Left lung (tissue), 10 donors: Measurements from ENCODE around the gene LARGE1. TPM values are rescaled to one million over a fixed set of nuclear protein-coding genes. Genes with fewer than 3 reads are reported as not detected.

Source experiments
- ATAC-seq: fragments of 200-7000 bp; cut with Tn5 transposase; one replicate; pipeline ENCODE4 v1.9.1; 2020; ENCODE audit warnings: moderate library complexity
- DNase-seq, 4 donors: peaks; one replicate each; pipeline ENCODE4 v3.0.0-alpha.2; 2013 to 2020
- H3K27ac ChIP-seq, 2 donors: fragments of 200-600 bp; sonication (generic) in 1 of 2; one replicate each; pipeline versions ENCODE4 v1.5.0 to v1.8.0; 2020 to 2021
- H3K27me3 ChIP-seq, 2 donors: fragments of 200-600 bp; sonication (generic) in 1 of 2; one replicate each; pipeline versions ENCODE4 v1.5.0 to v1.8.0; 2020 to 2021
- H3K36me3 ChIP-seq, 2 donors: fragments of 200-600 bp; sonication (generic) in 1 of 2; one replicate each; pipeline versions ENCODE4 v1.5.0 to v1.8.0; 2020 to 2021
- H3K4me1 ChIP-seq, 2 donors: fragments of 200-600 bp; one replicate each; pipeline ENCODE4 v1.8.0; 2021
- H3K4me3 ChIP-seq, 2 donors: fragments of 200-600 bp; sonication (generic) in 1 of 2; one replicate each; pipeline versions ENCODE4 v1.5.0 to v1.8.0; 2020 to 2021; ENCODE audit warnings: mild to moderate bottlenecking in 1 of 2
- H3K9me3 ChIP-seq, 2 donors: fragments of 200-600 bp; sonication (generic) in 1 of 2; one replicate each; pipeline versions ENCODE4 v1.5.0 to v1.8.0; 2020 to 2021
- CTCF ChIP-seq, 2 donors: fragments of 200-600 bp; sonication (generic) in 1 of 2; IDR thresholded peaks; one replicate each; pipeline versions ENCODE4 v1.5.0 to v1.8.0; 2021; ENCODE audit warnings: antibody characterized with exemption in 2 of 2
- intact Hi-C, 2 donors: fragments of 100-400 bp; cut with DNase I; formaldehyde crosslinking; loops; one replicate each; pipeline versions ENCODE4 v1.11.2 to v1.14.2; 2022
- polyA plus RNA-seq, 6 donors: library from polyadenylated mRNA; unstranded; fragments of 120-200 nt; gene quantifications; one replicate each; pipeline ENCODE4 v1.2.1, GENCODE V29; 2013; ENCODE audit not compliant: insufficient read length in 6 of 6
- total RNA-seq, 2 donors: library from RNA; stranded (reverse); fragmentation: NEBNext Ultra II Directional; extraction: Animal tissue kit (Norgen Biotek cat#: 25700); gene quantifications; one replicate each; pipeline ENCODE4 v1.2.1, GENCODE V29; 2021
- donor health status: DM: no; HTN: yes; CAD: no.
- donor health status: DM: no; HTN: no; CAD: no.

The LARGE1 gene
- total and polyA plus RNA-seq, 8 donors: 22.4 to 36.1 (median 33.2) TPM

- DNase-seq: no peak
- intact Hi-C loops: no loop called here
Observed at GRCh38 chr22:33903012-33903411, 17.3 kb downstream of the LARGE1 start.

GRCh38 chr22:33902073-33902472 lies 18.2 kb downstream of the LARGE1 start:
- ATAC-seq (no peak), DNase-seq (no peak)
- H3K9me3 ChIP-seq: no peaks in the 10 kb centered on the region
- H3K36me3 ChIP-seq: no peaks in the 10 kb centered on the region
- no peaks in the 10 kb centered on the region for H3K4me1 ChIP-seq
- no peaks in the 10 kb centered on the region for H3K27me3 ChIP-seq
- no peak overlapping the region for H3K27ac ChIP-seq
- intact Hi-C loops: no loop called here
- H3K4me3 ChIP-seq: no peak overlapping the region
- no peak for TF ChIP-seq CTCF (IDR thresholded peaks at IDR 0.05)

More at GRCh38 chr22:33903012-33903411, 17.3 kb downstream of the LARGE1 start:
- Histone ChIP-seq H3K4me1 (no peaks in the 10 kb centered on the region), H3K4me3 (no peak overlapping the region), H3K36me3 (no peaks in the 10 kb centered on the region), H3K27me3 (no peaks in the 10 kb centered on the region), H3K9me3 (no peaks in the 10 kb centered on the region), H3K27ac (no peak overlapping the region)
- TF ChIP-seq CTCF (IDR thresholded peaks at IDR 0.05): no peak
- ATAC-seq: no peak

- TF ChIP-seq CTCF (IDR thresholded peaks at IDR 0.05): no peak
- intact Hi-C loops: no loop called here
- H3K4me3 ChIP-seq: no peak overlapping the region
- DNase-seq (no peak), ATAC-seq (no peak)
- no peaks in the 10 kb centered on the region for H3K27me3 ChIP-seq
- H3K4me1 ChIP-seq: no peaks in the 10 kb centered on the region
- peaks cover 0 to 1% of the 10 kb centered on the region in 2 donors for H3K9me3 ChIP-seq
- H3K36me3 ChIP-seq: no peaks in the 10 kb centered on the region
- H3K27ac ChIP-seq: no peak overlapping the region
Observed at GRCh38 chr22:33898121-33898520, 22.2 kb downstream of the LARGE1 start.

- Histone ChIP-seq H3K4me1 (no peaks in the 10 kb centered on the region), H3K9me3 (peaks cover 0 to 1% of the 10 kb centered on the region in 2 donors), H3K27me3 (no peaks in the 10 kb centered on the region), H3K4me3 (no peak overlapping the region), H3K36me3 (no peaks in the 10 kb centered on the region), H3K27ac (no peak overlapping the region)
- ATAC-seq (no peak), DNase-seq (no peak)
- no peak for TF ChIP-seq CTCF (IDR thresholded peaks at IDR 0.05)
- intact Hi-C loops: no loop called here
Observed at GRCh38 chr22:33897448-33897835, 22.8 kb downstream of the LARGE1 start.

- H3K36me3 ChIP-seq: no peaks in the 10 kb centered on the region
- H3K9me3 ChIP-seq: peaks cover 0 to 1% of the 10 kb centered on the region in 2 donors
- no peak for TF ChIP-seq CTCF (IDR thresholded peaks at IDR 0.05)
- no peak overlapping the region for H3K27ac ChIP-seq
- H3K27me3 ChIP-seq: no peaks in the 10 kb centered on the region
- ATAC-seq: no peak
- H3K4me1 ChIP-seq: no peaks in the 10 kb centered on the region
- H3K4me3 ChIP-seq: no peak overlapping the region
- intact Hi-C loops: no loop called here
- no peak for DNase-seq
Observed at GRCh38 chr22:33896575-33897447, 23.5 kb downstream of the LARGE1 start.
